ENCODE data around the gene ZNF585A. TPM values are rescaled to one million over a fixed set of nuclear protein-coding genes. Genes with fewer than 3 reads are reported as not detected.
A peak's percentile ranks its signal among the peaks of the same experiment; 100 is the strongest.
"Not testable (repeated sequence)": the region's sequence is repeated elsewhere in the genome, so short reads cannot be mapped to it uniquely, and the experiment has no call there.

The ZNF585A gene
- total and polyA plus RNA-seq, 2 of the 8 experiments (the other 6 are each of a cell fraction or from before 2014, with no cell fraction given), result 4.5 to 8.3 TPM

- H2BK12ac ChIP-seq (ENCODE audit: low read depth, low read length); H4K20me1 ChIP-seq (replicated peaks in 1 of 2; ENCODE audit: control insufficient read depth in 1 of 2, insufficient read depth in 2 of 2, low read length in 2 of 2); H3K23ac ChIP-seq (ENCODE audit: insufficient read length); H3K4ac ChIP-seq (replicated peaks; ENCODE audit: insufficient read length, low read depth, low read length); H2BK120ac ChIP-seq (replicated peaks; ENCODE audit: low read depth, low read length); H3K14ac ChIP-seq (ENCODE audit: insufficient read length); H2BK5ac ChIP-seq (ENCODE audit: low read depth, low read length); H2AK5ac ChIP-seq (ENCODE audit: low read depth, low read length); H2AFZ ChIP-seq (ENCODE audit: low read length); H2BK20ac ChIP-seq (ENCODE audit: low read length); H3K4me3 ChIP-seq (ENCODE audit: extremely low read depth in 1 of 4, insufficient read depth in 2 of 4, low read depth in 3 of 4, low read length in 4 of 4); H3K56ac ChIP-seq (replicated peaks; ENCODE audit: insufficient read length, low read depth, low read length); H3K4me1 ChIP-seq (replicated peaks in 1 of 4; ENCODE audit: control insufficient read depth in 3 of 4, insufficient read depth in 4 of 4, low read length in 3 of 4); FAIRE-seq; DNase-seq (ENCODE audit: low read depth in 1 of 2, low spot score in 2 of 2); H3K27ac ChIP-seq (ENCODE audit: low read depth, low read length); H3K79me1 ChIP-seq (ENCODE audit: low read depth, low read length); H4K91ac ChIP-seq (replicated peaks; ENCODE audit: insufficient read length, low read length); H3K79me2 ChIP-seq (ENCODE audit: control insufficient read depth in 1 of 2, insufficient read depth in 2 of 2, low read length in 2 of 2); H3K9ac ChIP-seq (replicated peaks in 1 of 4; ENCODE audit: extremely low read depth in 1 of 4, low read depth in 3 of 4, low read length in 3 of 4); H3K27me3 ChIP-seq (replicated peaks in 1 of 4; ENCODE audit: control insufficient read depth in 3 of 4, extremely low read depth in 1 of 4, insufficient read depth in 3 of 4, low read length in 3 of 4); POLR2A ChIA-PET (ENCODE audit: partially characterized antibody); H4K5ac ChIP-seq (ENCODE audit: insufficient read length, low read depth, low read length); H2BK15ac ChIP-seq (ENCODE audit: low read length); H3K4me2 ChIP-seq (ENCODE audit: insufficient read depth in 1 of 2, low read depth in 2 of 2, low read length in 2 of 2); H3K18ac ChIP-seq (ENCODE audit: extremely low read depth, low read length); CTCF ChIA-PET (ENCODE audit: partially characterized antibody); H3K23me2 ChIP-seq (ENCODE audit: low read depth, low read length); H4K8ac ChIP-seq (ENCODE audit: extremely low read depth, insufficient read depth, low read length): not testable (repeated sequence)
- Histone ChIP-seq H3K9me3 (ENCODE audit: insufficient read depth in 2 of 2, low read depth in 1 of 2, low read length in 1 of 2) (peaks cover 44 to 48% of the 10 kb centered on the region in 2 experiments), H3K36me3 (ENCODE audit: control insufficient read depth in 2 of 4, insufficient read depth in 4 of 4, low read length in 3 of 4) (peaks cover 0 to 30% (median 0%) of the 10 kb centered on the region in 4 experiments; a peak in 3 of 8 replicates)
- TF ChIP-seq, protein P1, sequence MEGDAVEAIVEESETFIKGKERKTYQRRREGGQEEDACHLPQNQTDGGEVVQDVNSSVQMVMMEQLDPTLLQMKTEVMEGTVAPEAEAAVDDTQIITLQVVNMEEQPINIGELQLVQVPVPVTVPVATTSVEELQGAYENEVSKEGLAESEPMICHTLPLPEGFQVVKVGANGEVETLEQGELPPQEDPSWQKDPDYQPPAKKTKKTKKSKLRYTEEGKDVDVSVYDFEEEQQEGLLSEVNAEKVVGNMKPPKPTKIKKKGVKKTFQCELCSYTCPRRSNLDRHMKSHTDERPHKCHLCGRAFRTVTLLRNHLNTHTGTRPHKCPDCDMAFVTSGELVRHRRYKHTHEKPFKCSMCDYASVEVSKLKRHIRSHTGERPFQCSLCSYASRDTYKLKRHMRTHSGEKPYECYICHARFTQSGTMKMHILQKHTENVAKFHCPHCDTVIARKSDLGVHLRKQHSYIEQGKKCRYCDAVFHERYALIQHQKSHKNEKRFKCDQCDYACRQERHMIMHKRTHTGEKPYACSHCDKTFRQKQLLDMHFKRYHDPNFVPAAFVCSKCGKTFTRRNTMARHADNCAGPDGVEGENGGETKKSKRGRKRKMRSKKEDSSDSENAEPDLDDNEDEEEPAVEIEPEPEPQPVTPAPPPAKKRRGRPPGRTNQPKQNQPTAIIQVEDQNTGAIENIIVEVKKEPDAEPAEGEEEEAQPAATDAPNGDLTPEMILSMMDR (IDR thresholded peaks at IDR 0.05; ENCODE audit: control extremely low read depth in 1 of 3, insufficient read depth in 1 of 3, low read depth in 1 of 3, low read length in 3 of 3), result peak in 2 of 3 experiments; percentile 26 to 29; a peak in 2 of 4 replicates
- peak; percentile 44 to 56 for TF ChIP-seq RAD21 (IDR thresholded peaks at IDR 0.05 in 1 of 2, conservative IDR thresholded peaks at IDR 0.05 in 1 of 2; ENCODE audit: low read depth in 2 of 2, low read length in 2 of 2)
- WGBS, 2 experiments (ENCODE audit: extremely low coverage in 1 of 2, insufficient coverage in 1 of 2, insufficient read length in 1 of 2, insufficient replicate concordance in 2 of 2, low coverage in 1 of 2, low lambda C conversion rate in 2 of 2, missing lambda C conversion rate in 1 of 2), result 69% methylated on average over 7 of the region's 7 CpGs; no CpG with 5 or more reads in 1 of the 2 experiments
Observed at GRCh38 chr19:37111753-37112152, 60.7 kb downstream of the ZNF585A start.

Data from H1 (cell line).